ENCODE measurements around the gene GALNT18.

GALNT18 gene

DNA sequence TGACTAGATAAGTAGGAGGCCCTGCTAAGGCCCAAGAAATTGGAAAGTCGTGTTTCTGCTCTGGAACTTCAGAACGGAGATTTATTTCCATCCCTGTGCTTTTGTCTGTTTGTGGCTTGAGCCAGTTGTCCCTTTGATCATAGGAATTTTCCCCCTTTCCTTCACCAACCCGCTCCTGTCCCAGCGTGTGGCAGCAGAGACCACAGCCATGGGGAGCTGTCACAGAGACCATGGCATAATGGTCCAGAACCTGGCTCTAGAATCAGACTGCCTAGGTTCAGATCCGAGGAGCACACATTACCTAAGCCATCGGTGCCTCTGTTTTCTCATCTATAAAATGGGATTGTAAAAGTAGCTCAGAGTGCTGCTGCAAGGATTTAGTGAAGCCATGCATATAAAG is 128.1 kb downstream of the GALNT18 start:
- DNase-seq, result no peak

DNA sequence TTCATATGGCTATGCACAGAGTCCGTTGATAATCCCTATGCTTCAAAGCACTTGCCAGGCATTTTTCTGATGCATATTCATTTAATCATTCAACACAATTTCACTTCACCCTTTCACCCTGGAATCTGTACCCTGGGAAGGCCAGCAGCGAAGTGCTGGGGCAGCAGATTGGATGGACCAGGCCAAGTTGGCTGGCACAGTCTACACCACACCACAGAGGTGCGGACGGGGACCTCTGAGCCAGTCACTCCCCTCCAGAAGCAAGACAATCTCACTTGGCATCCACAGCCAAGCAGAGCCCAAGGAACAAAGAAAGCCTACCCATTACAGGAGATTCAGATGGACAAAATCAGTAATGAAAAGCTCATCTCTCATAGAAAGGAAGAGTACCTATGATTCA is 130.2 kb downstream of the GALNT18 start:
- DNase-seq, result no peak

DNA sequence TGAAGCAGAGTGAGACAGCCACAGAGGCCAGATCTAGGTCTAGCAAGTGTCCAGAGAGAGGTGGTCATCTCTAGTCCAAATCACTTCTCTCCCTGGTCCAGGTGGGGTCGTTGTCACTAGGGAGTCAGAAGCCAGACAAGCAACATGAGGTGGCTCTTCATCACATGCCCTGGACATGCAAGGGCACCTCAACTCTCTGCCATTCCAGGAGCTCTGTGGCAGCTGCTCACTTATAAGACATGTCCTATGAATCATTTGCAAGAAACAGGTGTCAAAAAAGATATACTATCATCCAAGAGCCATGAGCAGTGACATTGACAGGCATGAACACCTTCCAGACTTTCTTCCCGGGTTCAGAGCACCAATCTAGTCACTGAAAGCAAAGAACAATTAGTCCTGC is 130.8 kb downstream of the GALNT18 start:
- no peak for DNase-seq

DNA sequence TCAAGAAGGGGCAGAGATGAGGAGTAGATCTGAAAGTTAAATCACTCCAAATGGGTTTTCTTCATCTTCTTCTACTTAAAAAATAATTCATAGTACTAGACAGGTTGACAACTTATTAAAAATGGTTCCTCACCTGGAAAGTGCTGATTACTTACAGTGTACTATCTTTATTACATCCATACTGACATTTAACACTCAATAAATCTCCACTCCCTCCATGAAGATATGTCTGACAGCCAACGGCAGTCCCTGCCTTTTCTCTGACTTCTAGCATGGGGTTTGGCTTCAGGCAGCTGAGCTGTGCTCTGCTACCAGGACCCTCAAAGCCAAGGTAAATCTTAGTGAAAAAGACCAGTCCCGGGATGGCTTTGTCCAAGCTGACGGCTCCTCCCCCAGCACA is 135.4 kb downstream of the GALNT18 start:
- no peak for DNase-seq

DNA sequence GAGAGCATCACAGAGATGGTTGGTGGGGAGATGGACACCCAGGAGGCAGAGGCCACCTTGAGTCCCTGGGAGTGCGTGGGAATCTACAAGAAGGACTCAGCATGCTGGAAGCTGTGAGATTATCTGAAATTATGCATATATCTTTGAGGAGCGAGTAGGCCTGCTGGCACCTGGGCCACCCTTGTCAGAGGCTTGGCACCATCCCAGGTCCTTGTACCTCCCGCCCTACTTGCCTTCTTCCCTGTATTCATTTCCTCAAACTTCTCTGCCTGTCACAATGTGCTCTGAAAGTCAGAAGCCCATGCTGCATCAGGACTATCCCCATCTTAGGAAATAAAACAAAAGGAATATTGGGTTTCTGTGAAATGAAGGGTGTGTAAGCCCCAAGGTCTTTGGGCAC is 135.8 kb downstream of the GALNT18 start:
- DNase-seq, result no peak

DNA sequence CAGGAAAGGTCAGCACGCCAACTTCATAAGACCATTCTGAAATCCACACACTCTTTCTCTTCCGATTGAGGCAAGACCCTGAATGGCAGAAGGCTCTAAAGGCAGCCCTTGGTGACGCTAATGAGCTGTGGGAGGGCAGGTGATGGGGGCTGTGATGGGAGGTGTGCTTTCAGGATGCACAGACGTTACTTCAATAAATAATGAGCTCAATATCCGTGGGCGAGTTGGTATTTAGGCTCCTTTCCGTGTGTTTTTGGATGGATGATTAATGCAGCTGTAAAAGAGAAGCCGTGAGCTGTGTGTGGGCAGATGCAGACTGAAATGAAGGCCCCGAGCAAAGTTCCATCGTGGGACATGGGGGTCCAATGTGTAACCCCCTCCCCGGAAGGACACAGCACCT is 138.2 kb downstream of the GALNT18 start:
- DNase-seq, result no peak

DNA sequence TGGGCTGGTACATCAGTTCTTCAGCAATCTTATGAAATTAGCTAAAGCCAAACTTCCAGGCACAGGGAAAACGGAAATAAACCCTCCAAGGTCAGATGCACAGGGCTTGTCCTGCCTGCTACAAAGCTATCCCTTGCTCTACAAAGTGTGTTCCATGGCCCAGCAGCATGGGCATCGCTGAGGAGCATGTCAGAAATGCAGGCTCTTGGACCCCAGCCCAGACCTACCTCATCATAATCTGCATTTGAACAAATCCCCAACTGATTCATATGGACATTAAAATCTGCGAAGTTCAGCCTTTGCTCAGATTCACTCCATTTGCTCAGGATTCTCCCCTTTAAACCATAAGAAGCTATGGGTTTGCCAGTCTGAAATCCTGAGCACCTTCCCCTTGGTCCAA is 139.1 kb downstream of the GALNT18 start:
- no peak for DNase-seq

DNA sequence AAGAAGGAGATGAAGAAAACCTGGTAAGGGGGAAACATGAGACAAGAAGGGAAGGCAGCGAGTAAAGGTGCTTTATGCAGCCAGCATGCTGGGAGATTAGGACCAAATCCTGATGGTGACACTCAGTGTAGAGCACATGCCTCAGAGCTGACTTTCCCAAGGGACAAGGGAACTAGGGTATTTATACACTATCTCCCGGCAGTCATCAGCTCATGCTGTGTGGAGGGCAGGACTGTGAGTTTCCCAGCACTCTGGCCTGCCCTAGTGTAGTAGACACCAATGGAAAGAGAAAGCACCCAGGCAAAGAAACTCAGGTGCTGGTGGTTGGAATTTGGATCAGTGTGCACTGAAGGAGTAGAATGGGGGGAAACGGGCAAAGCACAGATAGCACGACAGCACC is 140.4 kb downstream of the GALNT18 start:
- no peak for DNase-seq

DNA sequence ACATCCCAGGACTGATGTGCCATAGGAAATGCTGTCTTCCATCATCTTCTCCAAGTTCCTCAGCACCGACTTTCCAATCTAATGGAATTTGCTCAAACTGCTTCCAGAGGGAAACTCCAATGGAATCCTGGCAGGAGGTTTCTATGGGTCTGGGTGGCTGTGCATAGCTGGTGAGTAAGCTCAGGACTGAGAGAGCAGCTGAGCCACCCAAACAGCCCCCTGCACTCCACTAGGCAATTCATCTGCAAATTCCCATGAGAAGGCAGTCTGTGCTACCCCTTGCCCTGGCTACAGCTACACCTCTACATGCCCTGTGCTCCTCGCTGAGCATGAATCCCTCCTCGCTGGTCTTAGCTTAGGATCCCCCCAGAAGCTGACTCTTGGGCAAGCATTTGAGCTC is 140.8 kb downstream of the GALNT18 start:
- peak; percentile 6 for DNase-seq

DNA sequence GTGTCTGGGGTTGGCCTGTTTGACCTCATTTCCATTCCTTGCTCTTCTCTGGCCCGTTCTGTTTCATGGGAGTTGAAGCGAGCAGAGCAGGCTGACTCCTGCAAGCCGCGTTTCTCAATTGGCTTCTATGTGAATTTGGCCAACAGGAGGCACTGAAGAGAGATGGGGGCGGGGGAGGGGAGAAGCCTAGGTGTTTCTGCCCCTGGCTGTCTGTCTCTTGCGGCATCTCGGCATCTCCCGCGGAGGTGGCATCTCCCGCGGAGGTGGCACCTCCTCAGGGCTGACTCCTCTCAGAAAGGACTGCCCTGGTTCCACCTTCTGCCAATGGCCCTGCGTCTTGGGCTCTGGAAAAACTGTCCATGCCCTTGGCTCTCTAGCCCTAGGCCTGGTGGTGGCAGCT is 143.1 kb downstream of the GALNT18 start:
- no peak for DNase-seq

DNA sequence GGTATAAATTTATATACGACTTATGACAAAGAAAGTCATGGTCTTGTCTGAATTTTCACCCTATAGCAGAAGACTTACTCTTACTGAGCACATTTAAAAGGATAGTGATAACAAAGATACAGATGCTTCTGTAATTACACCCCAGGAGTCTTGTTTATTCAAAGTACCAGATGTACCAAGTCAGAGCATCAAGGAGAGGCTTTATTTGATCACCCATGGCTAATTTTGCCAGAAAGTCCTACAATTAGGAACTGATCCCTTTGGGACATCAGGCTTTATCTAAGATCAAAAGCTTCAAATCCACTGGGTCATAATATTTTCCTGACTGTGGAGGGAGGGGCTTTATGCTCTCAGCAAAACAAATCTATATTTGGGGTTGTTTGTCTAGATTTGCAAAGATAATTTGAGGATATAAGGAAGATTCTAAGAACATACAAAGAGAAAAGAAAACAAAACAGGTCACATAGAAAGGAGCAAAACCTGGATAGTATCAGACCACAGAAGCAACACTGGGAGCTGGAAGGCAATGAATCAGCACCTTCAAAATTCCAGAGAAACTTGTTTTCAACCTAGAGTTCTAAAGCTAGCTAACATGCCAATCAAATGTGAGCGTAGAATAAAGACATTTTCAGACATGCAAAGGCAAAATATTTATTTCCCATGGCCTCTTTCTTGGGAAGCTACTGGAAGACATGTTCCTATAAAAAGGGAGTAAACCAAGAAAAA is 143.9 kb downstream of the GALNT18 start:
- DNase-seq, result no peak

DNA sequence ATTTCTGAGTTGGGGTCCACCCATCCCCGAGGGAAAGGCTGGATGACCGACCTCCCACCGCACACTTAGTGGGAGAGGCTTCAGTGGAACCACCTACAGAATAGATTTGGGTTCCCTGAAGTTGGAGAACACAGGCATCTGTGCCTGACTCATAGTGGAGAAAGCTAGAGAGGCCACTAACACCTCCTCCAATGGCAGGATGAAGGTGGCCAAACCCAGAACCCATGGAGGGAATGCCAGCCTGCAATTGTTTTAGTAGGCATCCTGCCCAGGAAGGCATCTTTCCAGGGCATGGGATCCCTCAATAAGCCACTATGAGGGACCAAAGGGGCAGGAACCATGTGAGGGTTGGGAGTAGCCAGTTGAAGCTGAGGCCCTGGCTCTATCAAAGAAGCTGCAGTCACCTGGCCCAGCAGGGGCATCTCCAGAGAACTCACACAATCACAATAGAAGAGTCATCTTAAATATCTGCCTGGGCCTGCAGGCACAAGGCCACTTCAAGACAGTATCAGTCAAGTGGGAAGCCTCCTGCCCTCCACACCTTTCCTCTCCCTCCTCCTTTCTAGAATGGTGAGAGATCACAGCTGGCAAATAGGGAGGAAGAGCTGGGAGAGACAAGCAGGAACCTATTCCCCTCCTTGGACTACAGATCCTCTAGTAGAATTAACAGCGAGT is 144.7 kb downstream of the GALNT18 start:
- DNase-seq, result no peak

DNA sequence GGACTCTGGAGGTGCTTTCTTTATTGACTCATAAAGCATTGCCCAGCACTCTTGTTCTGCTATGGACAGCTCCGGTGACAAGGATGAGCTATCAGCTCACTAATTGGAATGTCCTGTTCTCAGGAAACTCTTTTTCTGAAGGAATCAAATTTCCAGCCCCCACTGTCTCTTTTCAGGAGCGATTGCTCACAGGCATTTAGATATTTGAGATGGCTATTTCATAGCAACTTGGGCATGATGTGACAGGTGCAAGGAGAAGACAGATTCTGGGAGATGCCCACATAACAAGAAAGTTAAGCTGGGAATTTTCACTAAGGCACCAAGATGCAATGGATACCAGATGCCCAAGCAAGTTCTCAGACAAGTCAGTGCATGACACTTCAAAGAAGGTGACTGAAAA is 145.3 kb downstream of the GALNT18 start:
- DNase-seq, result no peak

DNA sequence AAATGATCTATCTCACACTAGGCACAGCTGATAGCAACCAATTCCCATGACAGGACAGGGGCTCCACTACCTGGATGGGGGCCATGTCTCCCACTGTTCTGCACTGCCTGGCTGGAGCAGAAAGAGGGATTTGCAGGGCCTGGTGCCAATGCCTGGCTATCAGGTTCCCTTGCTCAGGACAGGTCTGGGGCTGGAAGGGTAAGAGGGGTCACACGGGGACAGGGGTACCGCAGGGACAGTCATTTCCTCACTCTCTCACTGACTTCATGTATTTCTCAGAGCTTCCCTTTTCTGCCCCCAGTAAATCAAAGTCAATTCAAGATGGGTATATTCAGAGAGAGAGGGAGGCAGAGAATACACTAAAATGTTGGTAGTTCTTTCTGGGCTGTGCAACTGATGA is 149.7 kb downstream of the GALNT18 start:
- DNase-seq, result no peak

DNA sequence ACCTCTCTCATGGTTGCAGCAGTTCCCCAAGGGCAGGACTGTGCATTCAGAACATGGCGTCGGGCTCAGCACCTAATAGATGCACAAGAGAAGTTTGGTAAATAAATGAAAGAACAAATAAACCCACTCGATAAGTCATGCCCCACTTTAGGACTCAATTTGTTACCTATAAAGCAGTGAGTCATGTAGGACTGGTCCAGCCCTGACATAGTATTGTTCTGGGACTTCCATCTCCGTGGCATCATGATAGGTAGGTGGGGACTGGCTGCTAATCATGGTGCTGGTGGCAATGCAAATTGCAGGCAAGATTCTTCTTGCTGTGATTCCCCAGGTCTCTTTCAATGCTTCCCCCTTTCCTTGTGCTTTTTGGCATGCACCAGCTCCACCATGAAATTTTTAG is 150.6 kb downstream of the GALNT18 start:
- DNase-seq, result no peak

DNA sequence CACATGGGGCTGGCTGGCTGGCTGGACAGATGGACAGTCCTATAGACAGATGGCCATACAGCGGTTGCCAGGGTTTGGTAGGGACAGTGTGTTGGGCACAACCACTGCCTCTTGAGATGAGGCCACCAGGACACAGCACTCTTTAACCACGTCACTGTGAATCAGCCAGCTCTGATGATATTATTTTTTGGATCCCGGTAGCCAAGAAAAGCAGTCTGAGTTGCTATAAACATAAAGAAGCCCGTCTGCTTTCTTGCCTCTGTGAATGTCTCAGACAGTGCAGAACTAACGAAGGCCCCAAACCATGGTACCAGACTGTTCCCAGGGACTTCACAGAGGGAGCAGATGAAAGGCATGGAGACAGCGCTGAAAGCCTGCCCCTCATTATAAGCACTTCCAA is 152.9 kb downstream of the GALNT18 start:
- no peak for DNase-seq

DNA sequence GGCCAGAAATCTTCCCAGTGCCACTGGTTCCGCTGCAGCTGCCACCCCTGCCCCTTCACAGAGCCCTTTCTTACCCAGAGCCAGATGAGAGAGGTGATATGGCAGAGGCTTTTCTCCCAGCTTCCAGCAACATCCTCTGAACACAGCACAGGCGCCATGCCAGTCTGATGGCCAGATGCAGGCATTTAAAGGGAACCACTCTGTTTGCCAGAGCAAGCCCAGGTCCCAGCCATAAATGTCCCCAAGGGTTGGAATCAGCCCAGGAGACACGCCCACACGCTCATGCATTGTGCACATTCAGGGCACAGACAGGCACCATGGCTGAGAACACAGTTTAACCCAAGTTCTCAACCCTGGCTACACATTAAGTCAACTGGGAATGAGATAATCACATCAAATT is 154.5 kb downstream of the GALNT18 start:
- DNase-seq, result no peak

DNA sequence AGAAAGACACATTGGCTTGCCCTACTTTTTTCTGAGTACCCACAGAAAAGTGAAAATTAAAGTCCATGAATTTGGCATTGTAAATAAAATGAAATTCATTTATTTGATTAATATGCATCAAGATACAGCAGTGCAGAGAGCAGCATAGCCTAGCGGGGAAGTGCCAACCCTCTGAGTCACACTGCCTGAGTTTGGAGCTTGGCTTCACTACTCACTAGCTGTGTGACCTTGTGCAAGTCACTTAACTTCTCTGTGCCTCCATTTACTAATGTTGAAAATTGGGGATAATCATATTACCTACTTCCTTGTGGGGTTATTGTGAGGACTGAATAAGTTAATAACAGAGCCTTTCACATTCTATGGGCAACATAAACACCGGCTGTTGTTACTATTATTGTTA is 157.2 kb downstream of the GALNT18 start:
- no peak for DNase-seq

DNA sequence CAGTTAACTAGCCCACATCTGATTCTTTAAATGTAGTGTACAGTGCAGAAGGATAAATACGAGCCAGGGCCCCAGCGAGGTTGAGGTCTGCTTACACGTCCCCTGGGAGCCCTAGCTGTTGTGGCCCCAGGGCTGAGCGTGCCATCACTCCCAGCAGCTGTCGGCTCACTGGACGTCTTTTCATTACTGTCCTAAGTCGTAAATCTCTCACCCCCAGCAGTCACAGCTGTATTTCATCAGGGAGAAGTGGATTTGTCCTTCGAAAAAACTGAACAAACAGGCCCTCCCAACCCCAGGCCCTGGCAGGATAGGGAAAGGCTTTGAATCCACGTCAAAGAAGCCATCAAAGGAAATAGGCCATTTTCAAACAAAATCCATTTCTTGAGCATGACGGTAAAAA is 158.4 kb downstream of the GALNT18 start:
- DNase-seq, result peak; percentile 28

DNA sequence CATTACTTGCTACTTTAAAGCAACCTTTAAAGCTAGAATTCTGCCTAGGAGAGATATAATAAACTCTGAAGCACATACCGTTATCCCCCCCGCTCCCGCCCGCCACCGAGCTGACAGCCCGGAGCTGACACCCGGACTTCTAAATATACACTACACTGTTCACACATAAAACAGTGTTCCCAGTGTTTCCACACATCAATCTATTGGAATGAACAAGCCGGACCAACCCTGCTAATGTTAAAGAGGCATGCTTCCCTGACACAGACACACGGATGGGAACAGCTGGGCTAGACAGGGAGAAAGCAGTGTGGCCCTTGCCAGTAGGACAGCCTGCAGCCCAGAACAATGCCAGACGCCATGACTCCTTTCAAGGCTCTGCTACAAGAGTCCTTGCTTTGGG is 160.3 kb downstream of the GALNT18 start:
- no peak for DNase-seq

DNA sequence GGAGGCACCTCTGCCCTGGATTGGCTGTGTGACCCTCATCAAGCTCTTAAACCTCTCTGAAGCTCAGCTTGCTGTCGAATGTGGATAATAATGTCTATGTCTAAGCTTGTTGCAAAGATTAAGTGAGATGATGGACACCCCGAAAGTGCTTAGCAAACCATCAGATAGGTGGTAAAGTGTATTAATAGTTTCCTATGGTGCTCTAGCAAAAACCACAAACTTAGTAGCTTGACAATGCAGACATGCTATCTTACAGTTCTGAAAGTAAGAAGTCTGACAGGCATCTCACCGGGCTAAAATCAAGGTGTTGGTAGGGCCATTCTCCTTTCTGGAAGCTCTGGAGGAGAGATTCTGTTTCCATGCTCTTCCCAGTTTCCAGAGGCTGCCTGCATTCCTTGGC is 162.2 kb downstream of the GALNT18 start:
- DNase-seq, result no peak

DNA sequence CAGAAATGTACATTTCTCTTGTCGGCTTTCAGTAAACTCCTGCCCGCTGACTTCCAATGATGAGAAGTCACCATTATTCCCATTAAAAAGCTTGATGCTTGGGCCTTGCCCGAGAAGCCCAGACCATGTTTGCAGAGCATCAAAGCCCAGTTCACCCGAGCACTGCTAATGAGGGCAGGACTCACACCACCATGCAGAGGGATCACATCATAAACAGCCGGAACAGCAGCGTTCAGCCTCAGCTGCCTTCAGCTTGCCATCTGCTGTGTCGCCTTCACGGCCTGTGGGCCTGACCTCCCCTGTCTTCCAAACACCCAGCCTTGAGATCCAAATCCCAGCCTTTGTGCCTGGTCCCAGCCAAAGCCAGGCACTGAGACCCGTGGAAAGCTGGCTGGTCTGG is 163.3 kb downstream of the GALNT18 start:
- DNase-seq, result no peak

DNA sequence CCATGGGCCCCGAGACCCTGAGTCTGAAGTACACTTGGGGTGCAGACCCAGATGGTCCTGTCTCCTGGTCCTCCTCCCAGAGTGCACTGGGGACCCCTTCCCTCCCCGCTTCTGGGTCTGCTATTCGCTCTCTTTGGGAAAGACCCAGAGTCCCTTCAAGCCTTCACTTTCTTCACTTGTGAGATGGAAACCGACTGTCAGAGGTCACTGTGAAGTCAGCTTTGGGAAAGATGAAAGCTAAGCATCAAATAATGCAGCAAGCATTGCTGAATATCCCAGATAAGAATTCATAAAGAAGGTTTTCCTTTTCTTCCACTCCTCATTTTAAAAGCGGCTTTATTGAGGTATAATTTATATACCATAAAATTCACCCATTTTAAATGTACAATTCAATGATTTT is 163.8 kb downstream of the GALNT18 start:
- no peak for DNase-seq

DNA sequence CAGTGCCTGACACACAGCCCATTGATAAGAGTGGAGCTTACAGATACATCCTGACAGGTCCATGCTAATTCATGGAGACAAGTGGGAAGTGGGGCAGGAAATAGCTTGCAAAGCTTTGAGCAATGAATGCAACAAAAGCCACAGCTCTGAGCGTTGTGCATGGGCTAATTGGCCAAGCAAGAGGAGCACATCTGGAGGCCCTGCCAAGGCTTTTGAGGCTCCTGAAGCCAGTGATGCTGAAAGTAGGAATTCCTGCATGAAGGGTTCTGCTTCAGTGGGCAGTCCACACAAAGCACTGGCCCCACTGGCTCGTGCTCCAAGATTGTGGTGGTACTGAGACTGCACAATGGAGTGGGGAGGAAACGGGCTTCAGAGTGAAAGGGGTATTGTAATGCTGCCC is 164.9 kb downstream of the GALNT18 start:
- DNase-seq, result no peak

DNA sequence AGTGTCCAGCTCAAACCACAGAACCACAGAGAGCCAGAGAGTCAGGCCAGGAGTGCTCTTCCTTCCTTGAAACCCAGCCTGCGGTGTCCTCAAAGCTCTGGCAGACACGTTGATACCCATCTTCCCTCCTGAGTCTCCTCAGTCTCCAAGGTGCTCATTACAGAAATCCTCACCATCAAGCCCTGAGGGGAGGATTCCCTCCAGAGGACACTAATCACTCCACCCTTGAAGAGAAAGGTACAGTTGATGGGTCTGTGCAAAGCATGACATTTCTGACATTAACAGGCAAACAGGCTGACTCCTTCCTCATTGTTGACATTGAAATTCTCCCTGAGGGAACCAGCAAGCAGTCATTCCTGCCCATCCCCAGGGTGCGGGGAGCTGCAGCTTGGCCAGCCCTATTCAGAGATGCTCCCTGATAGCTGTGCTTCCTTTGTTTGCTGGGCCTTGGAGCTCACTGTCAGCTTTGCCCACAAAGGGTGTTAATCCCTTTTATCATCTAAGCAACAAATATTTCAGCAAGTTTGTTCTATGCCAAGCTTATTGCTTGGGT is 167.1 kb downstream of the GALNT18 start:
- no peak for DNase-seq
